SKM-1 treated with dmso at 0.1 percent for 144 hours (cell line): ENCODE measurements around the gene RXYLT1.
"Not testable (repeated sequence)": the region's sequence is repeated elsewhere in the genome, so short reads cannot be mapped to it uniquely, and the experiment has no call there.

Experiments used
- DNase-seq: peaks from one replicate; lab custom pipeline; 2025; ENCODE audit not compliant: unreplicated experiment; lab: John Stamatoyannopoulos, UW

The RXYLT1 gene

GRCh38 chr12:63779498-63780481 is at the start of gene RXYLT1:
Gene RXYLT1, plus strand, starts transcription at chr12:63779909. Its CDS starts 52 bp downstream, at chr12:63779961.
- DNase-seq = peak; percentile 25

- DNase-seq = not testable (repeated sequence)
Measured at GRCh38 chr12:63732779-63733178, 46.9 kb upstream of the RXYLT1 start.

- not testable (repeated sequence) for DNase-seq
Measured at GRCh38 chr12:63733585-63733984, 46.1 kb upstream of the RXYLT1 start.

- not testable (repeated sequence) for DNase-seq
Measured at GRCh38 chr12:63740551-63740950, 39.2 kb upstream of the RXYLT1 start.

- DNase-seq = not testable (repeated sequence)
Measured at GRCh38 chr12:63741431-63741830, 38.3 kb upstream of the RXYLT1 start.

- DNase-seq = not testable (repeated sequence)
Measured at GRCh38 chr12:63744110-63744509, 35.6 kb upstream of the RXYLT1 start.

GRCh38 chr12:63746470-63746869 is 33.2 kb upstream of the RXYLT1 start:
- not testable (repeated sequence) for DNase-seq

GRCh38 chr12:63747136-63747535 is 32.6 kb upstream of the RXYLT1 start:
- not testable (repeated sequence) for DNase-seq

GRCh38 chr12:63747553-63747952 is 32.2 kb upstream of the RXYLT1 start:
- DNase-seq = no peak

GRCh38 chr12:63752283-63752682 is 27.4 kb upstream of the RXYLT1 start:
- DNase-seq = no peak

- no peak for DNase-seq
Measured at GRCh38 chr12:63752841-63753240, 26.9 kb upstream of the RXYLT1 start.

GRCh38 chr12:63753743-63754142 is 26.0 kb upstream of the RXYLT1 start:
- DNase-seq = no peak

- no peak for DNase-seq
Measured at GRCh38 chr12:63764481-63764880, 15.2 kb upstream of the RXYLT1 start.

- DNase-seq = no peak
Measured at GRCh38 chr12:63766498-63766897, 13.2 kb upstream of the RXYLT1 start.

- DNase-seq = no peak
Measured at GRCh38 chr12:63770375-63770774, 9.3 kb upstream of the RXYLT1 start.

GRCh38 chr12:63777340-63777739 is 2.4 kb upstream of the RXYLT1 start:
- peak; percentile 46 for DNase-seq

- DNase-seq = no peak
Measured at GRCh38 chr12:63782466-63782865, 2.8 kb downstream of the RXYLT1 start.

GRCh38 chr12:63787306-63787705 is 7.6 kb downstream of the RXYLT1 start:
- DNase-seq = no peak

GRCh38 chr12:63790608-63790945 is 10.9 kb downstream of the RXYLT1 start:
- DNase-seq = no peak

GRCh38 chr12:63792338-63792737 is 12.6 kb downstream of the RXYLT1 start:
- no peak for DNase-seq

GRCh38 chr12:63795032-63795687 is 15.5 kb downstream of the RXYLT1 start:
- no peak for DNase-seq

- DNase-seq = no peak
Measured at GRCh38 chr12:63795944-63796343, 16.2 kb downstream of the RXYLT1 start.
